Esophagus muscularis mucosa (tissue), 4 donors: Measurements from ENCODE around the gene MYPN. TPM values are rescaled to one million over a fixed set of nuclear protein-coding genes. Genes with fewer than 3 reads are reported as not detected.

Experiments
- DNase-seq: peaks from one replicate; pipeline ENCODE4 v3.0.0-alpha.2; 2017; ENCODE audit errors: extremely low spot score
- H3K27ac ChIP-seq, 4 donors: fragments of 200-600 bp; sonication (generic); replicated peaks in 1 of 4; 1 replicate in 3 of 4; 2 replicates in 1 of 4; pipeline ENCODE4 v1.5.1; 2016 to 2019; ENCODE audit warnings: mild to moderate bottlenecking in 1 of 4
- H3K27me3 ChIP-seq, 4 donors: fragments of 200-600 bp; sonication (generic); one replicate each; pipeline versions ENCODE4 v1.5.1 to v1.6.0; 2016 to 2019
- H3K36me3 ChIP-seq, 4 donors: fragments of 200-600 bp; sonication (generic); one replicate each; pipeline ENCODE4 v1.5.1; 2016 to 2019
- H3K4me1 ChIP-seq, 4 donors: fragments of 200-600 bp; sonication (generic); one replicate each; pipeline ENCODE4 v1.5.1; 2016 to 2019
- H3K4me3 ChIP-seq, 4 donors: fragments of 200-600 bp; sonication (generic); 1 replicate in 2 of 4; 2 replicates in 2 of 4; pipeline ENCODE4 v1.5.1; 2016 to 2019; ENCODE audit warnings: mild to moderate bottlenecking in 4 of 4, moderate library complexity in 1 of 4
- H3K9me3 ChIP-seq, 4 donors: fragments of 200-600 bp; sonication (generic); 1 replicate in 3 of 4; 2 replicates in 1 of 4; pipeline ENCODE4 v1.5.1; 2016 to 2019
- CTCF ChIP-seq, 3 experiments: fragments of 200-600 bp in 2 of 3; fragments of 450-650 bp in 1 of 3; sonication (generic) in 2 of 3; IDR thresholded peaks; one replicate each; pipeline ENCODE4 v1.5.1; 2017 to 2019; ENCODE audit warnings: antibody characterized with exemption in 3 of 3, mild to moderate bottlenecking in 2 of 3, moderate library complexity in 1 of 3
- EP300 ChIP-seq: sonication (generic); formaldehyde crosslinking; IDR thresholded peaks from one replicate; pipeline ENCODE4 v1.6.1; 2017; ENCODE audit warnings: antibody characterized with exemption
- POLR2A ChIP-seq: fragments of 450-650 bp; IDR thresholded peaks from one replicate; pipeline ENCODE4 v1.6.1; 2017; ENCODE audit warnings: antibody characterized with exemption, moderate library complexity, mild to moderate bottlenecking, low read depth
- POLR2AphosphoS5 ChIP-seq, 2 donors: sonication (generic); formaldehyde crosslinking; IDR thresholded peaks; one replicate each; pipeline ENCODE4 v1.6.1; 2017; ENCODE audit warnings: antibody characterized with exemption in 2 of 2
- WGBS: methylation state at CpG from one replicate; pipeline ENCODE4 v1.1.5; 2018; 5-methylcytosine and 5-hydroxymethylcytosine counted together
- intact Hi-C: fragments of 100-400 bp; cut with DNase I; formaldehyde crosslinking; loops from one replicate; pipeline ENCODE4 v1.15.1; 2023
- total RNA-seq, 4 donors: library from RNA; depleted of rRNA; stranded (reverse); fragments of >200 nt; gene quantifications; one replicate each; pipeline versions ENCODE4 v1.1.0 to v1.2.1, GENCODE V29; 2016

MYPN gene
- total RNA-seq, 4 donors from 2014 or later, result 0.50 to 1.5 (median 0.67) TPM

GRCh38 chr10:68171539-68172080 is 62.3 kb downstream of the MYPN start:
- H3K9me3 ChIP-seq, result no peaks in the 10 kb centered on the region
- H3K27ac ChIP-seq, result no peak overlapping the region
- TF ChIP-seq POLR2AphosphoS5 (IDR thresholded peaks at IDR 0.05) (no peak), POLR2A (no peak), CTCF (IDR thresholded peaks at IDR 0.05) (no peak), EP300 (no peak)
- H3K27me3 ChIP-seq, result no peaks in the 10 kb centered on the region
- intact Hi-C loops, result no loop called here
- no peaks in the 10 kb centered on the region for H3K4me1 ChIP-seq
- no peak overlapping the region for H3K4me3 ChIP-seq
- WGBS, result 89% methylated on average over 1 of the region's 1 CpG
- peaks cover 0 to 72% (median 0%) of the 10 kb centered on the region in 4 donors for H3K36me3 ChIP-seq
- DNase-seq, result no peak

- H3K4me1 ChIP-seq, result no peaks in the 10 kb centered on the region
- no peak overlapping the region for H3K27ac ChIP-seq
- TF ChIP-seq POLR2AphosphoS5 (IDR thresholded peaks at IDR 0.05) (no peak), CTCF (IDR thresholded peaks at IDR 0.05) (no peak), POLR2A (no peak), EP300 (no peak)
- intact Hi-C loops, result no loop called here
- no peaks in the 10 kb centered on the region for H3K27me3 ChIP-seq
- no peak overlapping the region for H3K4me3 ChIP-seq
- no peak for DNase-seq
- H3K36me3 ChIP-seq, result peaks cover 0 to 65% (median 0%) of the 10 kb centered on the region in 4 donors
- H3K9me3 ChIP-seq, result no peaks in the 10 kb centered on the region
- 86% methylated on average over 2 of the region's 2 CpGs for WGBS
Measured at GRCh38 chr10:68172324-68172723, 63.0 kb downstream of the MYPN start.

GRCh38 chr10:68175949-68176348 is 66.7 kb downstream of the MYPN start:
- no peak overlapping the region for H3K4me3 ChIP-seq
- intact Hi-C loops, result no loop called here
- no peaks in the 10 kb centered on the region for H3K27me3 ChIP-seq
- WGBS, result 41% methylated on average over 1 of the region's 1 CpG
- no peak for DNase-seq
- H3K36me3 ChIP-seq, result peaks cover 0 to 39% (median 0%) of the 10 kb centered on the region in 4 donors
- no peak for TF ChIP-seq CTCF (IDR thresholded peaks at IDR 0.05)
- no peak for TF ChIP-seq POLR2AphosphoS5 (IDR thresholded peaks at IDR 0.05)
- no peak for TF ChIP-seq POLR2A
- no peak for TF ChIP-seq EP300
- no peak overlapping the region for H3K27ac ChIP-seq
- H3K4me1 ChIP-seq, result no peaks in the 10 kb centered on the region
- no peaks in the 10 kb centered on the region for H3K9me3 ChIP-seq

- no peaks in the 10 kb centered on the region for H3K27me3 ChIP-seq
- H3K36me3 ChIP-seq, result peaks cover 0 to 37% (median 0%) of the 10 kb centered on the region in 4 donors
- no peak for DNase-seq
- no peak overlapping the region for H3K4me3 ChIP-seq
- 89% methylated on average over 4 of the region's 4 CpGs for WGBS
- TF ChIP-seq POLR2A (no peak), POLR2AphosphoS5 (IDR thresholded peaks at IDR 0.05) (no peak), EP300 (no peak), CTCF (IDR thresholded peaks at IDR 0.05) (no peak)
- intact Hi-C loops, result no loop called here
- no peak overlapping the region for H3K27ac ChIP-seq
- H3K9me3 ChIP-seq, result no peaks in the 10 kb centered on the region
- no peaks in the 10 kb centered on the region for H3K4me1 ChIP-seq
Measured at GRCh38 chr10:68176797-68177196, 67.5 kb downstream of the MYPN start.

- H3K4me3 ChIP-seq, result no peak overlapping the region
- DNase-seq, result no peak
- 84% methylated on average over 4 of the region's 4 CpGs for WGBS
- no peak for TF ChIP-seq POLR2AphosphoS5 (IDR thresholded peaks at IDR 0.05)
- no peak for TF ChIP-seq POLR2A
- TF ChIP-seq EP300, result no peak
- TF ChIP-seq CTCF (IDR thresholded peaks at IDR 0.05), result no peak
- H3K9me3 ChIP-seq, result no peaks in the 10 kb centered on the region
- H3K36me3 ChIP-seq, result peaks cover 0 to 26% (median 0%) of the 10 kb centered on the region in 4 donors
- H3K4me1 ChIP-seq, result no peaks in the 10 kb centered on the region
- H3K27me3 ChIP-seq, result no peaks in the 10 kb centered on the region
- intact Hi-C loops, result no loop called here
- no peak overlapping the region for H3K27ac ChIP-seq
Measured at GRCh38 chr10:68178592-68178991, 69.3 kb downstream of the MYPN start.
